Fibroblast of pulmonary artery (primary cell): Measurements from ENCODE around the gene IQGAP2.
A peak's percentile ranks its signal among the peaks of the same experiment; 100 is the strongest.

Source experiments
- DNase-seq: peaks from one replicate; pipeline ENCODE4 v3.0.0-alpha.2; 2010; ENCODE audit warnings: low read depth
- H3K4me3 ChIP-seq: replicated peaks from 2 replicates; pipeline ENCODE4 v1.5.1; 2011; ENCODE audit warnings: low read depth, mild to moderate bottlenecking, control low read depth, low read length, moderate library complexity
- CTCF ChIP-seq: IDR thresholded peaks from 2 replicates; pipeline ENCODE4 v1.5.1; 2011; ENCODE audit warnings: mild to moderate bottlenecking, control low read depth, low read length, inconsistent platforms; ENCODE audit errors: missing control alignments

IQGAP2 gene

GRCh38 chr5:76718381-76718832 lies 315.3 kb downstream of the IQGAP2 start:
- DNase-seq, result peak; percentile 89
- H3K4me3 ChIP-seq, result peak overlapping the region; percentile 79

GRCh38 chr5:76718880-76719279 lies 315.8 kb downstream of the IQGAP2 start:
- DNase-seq, result no peak
- TF ChIP-seq CTCF, result no peak
- peak overlapping the region; percentile 79 for H3K4me3 ChIP-seq

More at GRCh38 chr5:76718381-76718832, 315.3 kb downstream of the IQGAP2 start:
- no peak for TF ChIP-seq CTCF

DNA sequence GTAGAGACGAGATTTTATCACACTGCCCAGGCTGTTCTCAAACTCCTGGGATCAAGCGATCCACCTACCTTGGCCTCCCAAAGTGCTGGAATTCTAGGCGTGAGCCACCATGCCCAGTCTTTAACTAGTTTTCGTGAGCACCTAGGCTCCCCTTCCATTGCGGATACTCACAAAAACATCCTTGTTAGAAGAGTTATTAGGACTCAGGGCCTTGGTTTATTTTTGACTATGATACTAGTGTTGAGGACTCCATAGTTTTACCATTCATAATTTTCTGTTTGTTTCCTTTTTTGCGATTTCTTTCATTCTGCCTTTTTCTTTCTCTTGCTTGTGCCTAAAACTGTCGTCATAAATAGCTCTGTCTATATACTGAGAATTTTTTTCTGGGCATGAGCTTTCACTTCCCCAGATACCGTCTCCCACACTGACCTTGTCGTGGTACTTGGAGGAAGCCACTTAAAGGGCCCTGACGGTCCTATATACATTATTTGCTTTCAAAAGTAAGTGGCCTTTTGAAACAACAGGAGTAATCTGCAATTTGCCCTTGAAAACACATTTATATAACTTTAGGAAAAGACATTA lies 318.0 kb downstream of the IQGAP2 start:
- no peak for TF ChIP-seq CTCF
- no peak overlapping the region for H3K4me3 ChIP-seq
- DNase-seq, result no peak

- H3K4me3 ChIP-seq, result no peak overlapping the region
- DNase-seq, result no peak
- no peak for TF ChIP-seq CTCF
Measured at GRCh38 chr5:76723266-76723665, 320.2 kb downstream of the IQGAP2 start.

DNA sequence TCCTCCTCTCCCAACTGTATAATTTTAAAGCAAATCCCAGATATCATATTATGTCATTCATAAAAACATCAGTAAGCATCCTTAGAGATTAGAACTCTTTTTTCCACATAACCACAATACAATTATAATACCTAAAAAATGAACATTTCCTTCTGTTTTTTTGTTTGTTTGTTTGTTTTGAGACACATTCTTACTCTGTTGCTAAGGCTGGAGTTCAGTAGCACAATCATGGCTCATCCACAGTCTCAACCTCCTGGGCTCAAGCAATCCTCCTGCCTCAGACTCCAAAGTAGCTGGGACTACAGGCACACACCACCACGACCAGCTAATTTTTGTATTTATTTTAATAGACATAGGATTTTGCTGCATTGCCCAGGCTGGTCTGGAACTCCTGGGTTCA lies 320.8 kb downstream of the IQGAP2 start:
- no peak for DNase-seq
- H3K4me3 ChIP-seq, result no peak overlapping the region
- TF ChIP-seq CTCF, result no peak

DNA sequence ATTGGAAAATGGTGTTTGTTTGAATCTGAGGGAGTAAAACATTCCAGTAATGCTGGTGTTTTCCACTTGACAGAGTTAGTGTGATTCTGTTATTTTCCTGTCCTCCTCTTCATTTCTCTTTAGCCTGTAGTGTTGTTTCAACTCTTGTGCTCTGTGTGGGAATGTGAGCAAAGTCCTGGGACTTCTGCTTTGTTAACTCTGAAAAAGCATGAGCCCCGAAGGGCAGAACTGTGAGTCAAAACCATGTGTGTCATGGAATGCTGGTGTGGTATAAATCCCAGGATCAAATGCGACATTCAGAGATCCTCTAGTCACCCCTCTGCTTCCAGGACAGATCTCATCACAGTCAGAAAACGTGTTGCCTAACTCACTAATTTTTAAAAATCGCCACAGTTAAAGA lies 321.8 kb downstream of the IQGAP2 start:
- no peak for TF ChIP-seq CTCF
- peak; percentile 42 for DNase-seq
- H3K4me3 ChIP-seq, result no peak overlapping the region

GRCh38 chr5:76728965-76729364 lies 325.9 kb downstream of the IQGAP2 start:
- no peak for TF ChIP-seq CTCF
- H3K4me3 ChIP-seq, result no peak overlapping the region
- DNase-seq, result no peak
